Progenitor cell of endocrine pancreas (in vitro differentiated cells): ENCODE results near the gene PXMP4. TPM values are rescaled to one million over a fixed set of nuclear protein-coding genes. Genes with fewer than 3 reads are reported as not detected.

Source experiments
- DNase-seq: peaks from one replicate; pipeline ENCODE4 v3.0.0; 2021; ENCODE audit warnings: low spot score; ENCODE audit not compliant: unreplicated experiment
- H3K27ac Mint-ChIP-seq: 2 replicates; pipeline ENCODE4 v1.8.0; 2021; ENCODE audit warnings: mild to moderate bottlenecking, moderate library complexity, mixed read lengths
- H3K27me3 Mint-ChIP-seq: 2 replicates; pipeline ENCODE4 v1.8.0; 2021; ENCODE audit warnings: mixed read lengths
- H3K36me3 Mint-ChIP-seq: 2 replicates; pipeline ENCODE4 v1.8.0; 2022; ENCODE audit warnings: mixed read lengths; ENCODE audit not compliant: insufficient read depth
- H3K4me1 Mint-ChIP-seq: 2 replicates; pipeline ENCODE4 v1.8.0; 2021; ENCODE audit warnings: low read depth, mixed read lengths
- H3K4me3 Mint-ChIP-seq: 2 replicates; pipeline ENCODE4 v1.8.0; 2021; ENCODE audit warnings: low read depth, mild to moderate bottlenecking, moderate library complexity, mixed read lengths
- H3K9me3 Mint-ChIP-seq: 2 replicates; pipeline ENCODE4 v1.8.0; 2021; ENCODE audit warnings: low read depth, mixed read lengths
- CTCF ChIP-seq: fragments of 200-600 bp; sonication (generic); IDR thresholded peaks from one replicate; pipeline ENCODE4 v1.5.0; 2021; ENCODE audit warnings: antibody characterized with exemption, mild to moderate bottlenecking; ENCODE audit not compliant: unreplicated experiment
- total RNA-seq: library from RNA; stranded (reverse); gene quantifications from 2 replicates; pipeline ENCODE4 v1.2.1, GENCODE V29; 2021

The PXMP4 gene
- total RNA-seq, 1 donor from 2014 or later = 5.0 TPM

GRCh38 chr20:33731693-33732165 is 11.6 kb upstream of the PXMP4 start, which contains the start of gene ZNF341:
ZNF341 (plus strand) TSS chr20:33731996; CDS start chr20:33732022, 26 bp downstream.
- peaks cover 14% of the 10 kb centered on the region for H3K36me3 Mint-ChIP-seq
- H3K9me3 Mint-ChIP-seq = peaks cover 11% of the 10 kb centered on the region
- H3K27me3 Mint-ChIP-seq = peaks cover 3% of the 10 kb centered on the region
- peak; percentile 99 for TF ChIP-seq CTCF
- H3K4me1 Mint-ChIP-seq = peaks cover 21% of the 10 kb centered on the region
- peak; percentile 96 for DNase-seq
- peak within 1 kb of the TSS; percentile 94 for H3K27ac Mint-ChIP-seq
- H3K4me3 Mint-ChIP-seq = peak within 1 kb of the TSS; percentile 75

GRCh38 chr20:33730946-33731692 is 11.0 kb upstream of the PXMP4 start:
- Mint-ChIP-seq H3K27me3 (peaks cover 3% of the 10 kb centered on the region), H3K4me3 (peak overlapping the region; percentile 74), H3K9me3 (peaks cover 7% of the 10 kb centered on the region), H3K36me3 (peaks cover 10% of the 10 kb centered on the region), H3K4me1 (peaks cover 21% of the 10 kb centered on the region), H3K27ac (peak overlapping the region; percentile 93)
- TF ChIP-seq CTCF = no peak
- no peak for DNase-seq

- Mint-ChIP-seq H3K36me3 (peaks cover 3% of the 10 kb centered on the region), H3K9me3 (no peaks in the 10 kb centered on the region), H3K27me3 (peaks cover 3% of the 10 kb centered on the region), H3K4me1 (peaks cover 18% of the 10 kb centered on the region), H3K4me3 (no peak overlapping the region), H3K27ac (peak overlapping the region; percentile 26)
- no peak for DNase-seq
- TF ChIP-seq CTCF = no peak
Measured at GRCh38 chr20:33729101-33729500, 9.0 kb upstream of the PXMP4 start.

- Mint-ChIP-seq H3K4me1 (peaks cover 12% of the 10 kb centered on the region), H3K36me3 (no peaks in the 10 kb centered on the region), H3K4me3 (no peak overlapping the region), H3K27me3 (peaks cover 3% of the 10 kb centered on the region), H3K9me3 (no peaks in the 10 kb centered on the region), H3K27ac (no peak overlapping the region)
- no peak for TF ChIP-seq CTCF
- no peak for DNase-seq
Measured at GRCh38 chr20:33728463-33728862, 8.4 kb upstream of the PXMP4 start.

DNA sequence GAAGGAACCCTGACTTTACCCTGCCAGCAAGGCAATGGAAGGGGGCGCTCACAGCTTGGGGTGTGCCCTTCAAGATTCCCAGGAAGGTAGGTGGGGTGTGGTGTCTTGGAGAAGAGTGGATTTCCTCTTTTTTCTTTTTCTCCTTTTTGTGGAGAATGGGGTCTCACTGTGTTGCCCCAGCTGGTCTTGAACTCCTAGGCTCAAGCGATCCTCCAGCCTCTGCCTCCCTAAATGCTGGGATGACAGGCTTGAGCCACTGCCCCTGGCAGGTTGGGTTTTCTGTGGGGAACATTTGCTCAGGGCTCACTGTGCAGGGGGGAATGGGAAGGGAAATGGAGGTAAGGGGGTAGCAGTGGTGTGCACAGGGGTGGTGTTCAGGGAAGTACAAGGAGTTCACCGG is 7.7 kb upstream of the PXMP4 start:
- Mint-ChIP-seq H3K27me3 (peaks cover 3% of the 10 kb centered on the region), H3K9me3 (no peaks in the 10 kb centered on the region)
- DNase-seq = no peak

More for the DNA sequence above, 7.7 kb upstream of the PXMP4 start:
- Mint-ChIP-seq H3K4me1 (peaks cover 10% of the 10 kb centered on the region), H3K36me3 (no peaks in the 10 kb centered on the region), H3K4me3 (no peak overlapping the region), H3K27ac (no peak overlapping the region)
- TF ChIP-seq CTCF = no peak
